Astrocyte (in vitro differentiated cells and primary cell): ENCODE data around the gene ANKRD44. TPM values are rescaled to one million over a fixed set of nuclear protein-coding genes. Genes with fewer than 3 reads are reported as not detected.

Experiments used
- DNase-seq: peaks from one replicate; pipeline ENCODE4 v3.0.0-alpha.2; 2010; ENCODE audit warnings: low read depth
- FAIRE-seq: peaks from 2 replicates; lab custom pipeline; 2011; peaks lifted over from hg19 to GRCh38; lab: Jason Lieb, UNC
- H2AFZ ChIP-seq: 2 replicates; pipeline ENCODE4 v1.6.0; 2012; ENCODE audit warnings: low read depth, low read length, inconsistent platforms
- H3K27ac ChIP-seq: 2 replicates; pipeline ENCODE4 v1.5.1; 2011; ENCODE audit warnings: low read depth, low read length, inconsistent platforms
- H3K27me3 ChIP-seq: 2 replicates; pipeline ENCODE4 v1.6.0; 2011; ENCODE audit warnings: low read length, inconsistent platforms; ENCODE audit not compliant: insufficient read depth
- H3K36me3 ChIP-seq: 2 replicates; pipeline ENCODE4 v1.5.1; 2011; ENCODE audit warnings: low read length, inconsistent platforms; ENCODE audit not compliant: insufficient read depth
- H3K4me1 ChIP-seq: 2 replicates; pipeline ENCODE4 v1.5.1; 2011; ENCODE audit warnings: low read length, inconsistent platforms; ENCODE audit not compliant: insufficient read depth
- H3K4me2 ChIP-seq: 2 replicates; pipeline ENCODE4 v1.6.0; 2012; ENCODE audit warnings: low read length, inconsistent platforms
- H3K4me3 ChIP-seq: 2 replicates; pipeline ENCODE4 v1.5.1; 2011; ENCODE audit warnings: low read depth, mild to moderate bottlenecking, low read length, inconsistent platforms; ENCODE audit not compliant: insufficient read depth
- H3K79me2 ChIP-seq: 2 replicates; pipeline ENCODE4 v1.6.0; 2012; ENCODE audit warnings: mild to moderate bottlenecking, low read length, inconsistent platforms; ENCODE audit not compliant: insufficient read depth
- H3K9ac ChIP-seq: 2 replicates; pipeline ENCODE4 v1.6.0; 2012; ENCODE audit warnings: mild to moderate bottlenecking, low read length, inconsistent platforms
- H3K9me3 ChIP-seq: 2 replicates; pipeline ENCODE4 v1.5.1; 2012; ENCODE audit warnings: low read depth, mild to moderate bottlenecking, low read length, inconsistent platforms; ENCODE audit not compliant: insufficient read depth
- H4K20me1 ChIP-seq: 2 replicates; pipeline ENCODE4 v1.6.0; 2012; ENCODE audit warnings: low read length, inconsistent platforms; ENCODE audit not compliant: insufficient read depth
- H3K27ac Mint-ChIP-seq: one replicate; pipeline ENCODE4 v1.8.0; 2021; ENCODE audit warnings: mild to moderate bottlenecking, mixed read lengths; ENCODE audit not compliant: unreplicated experiment
- H3K27me3 Mint-ChIP-seq: one replicate; pipeline ENCODE4 v1.8.0; 2021; ENCODE audit warnings: low read depth, mixed read lengths; ENCODE audit not compliant: unreplicated experiment
- H3K36me3 Mint-ChIP-seq: one replicate; pipeline ENCODE4 v1.8.0; 2021; ENCODE audit warnings: low read depth, mixed read lengths; ENCODE audit not compliant: unreplicated experiment
- H3K4me1 Mint-ChIP-seq: one replicate; pipeline ENCODE4 v1.8.0; 2021; ENCODE audit warnings: low read depth, mixed read lengths; ENCODE audit not compliant: unreplicated experiment
- H3K4me3 Mint-ChIP-seq: one replicate; pipeline ENCODE4 v1.8.0; 2021; ENCODE audit warnings: mild to moderate bottlenecking, moderate library complexity, mixed read lengths; ENCODE audit not compliant: unreplicated experiment
- H3K9me3 Mint-ChIP-seq: one replicate; pipeline ENCODE4 v1.8.0; 2021; ENCODE audit warnings: mild to moderate bottlenecking, mixed read lengths; ENCODE audit not compliant: unreplicated experiment
- CTCF ChIP-seq: IDR thresholded peaks from 2 replicates; pipeline ENCODE4 v1.5.1; 2011; ENCODE audit warnings: low read depth, mild to moderate bottlenecking, inconsistent platforms, low read length, moderate library complexity; ENCODE audit not compliant: insufficient read depth
- EZH2 ChIP-seq: IDR thresholded peaks from 2 replicates; pipeline ENCODE4 v1.6.1; 2012; ENCODE audit warnings: mild to moderate bottlenecking, low read length, inconsistent platforms; ENCODE audit not compliant: insufficient read depth
- total RNA-seq: library from RNA; stranded (reverse); gene quantifications from 2 replicates; pipeline ENCODE4 v1.2.1, GENCODE V29; 2021

Gene ANKRD44
- total RNA-seq, 1 donor from 2014 or later = 7.2 TPM

GRCh38 chr2:197182668-197183067 lies 127.9 kb downstream of the ANKRD44 start:
- no peaks in the 10 kb centered on the region for H3K27me3 Mint-ChIP-seq
- Histone ChIP-seq H3K27ac (no peak overlapping the region), H3K9me3 (no peaks in the 10 kb centered on the region), H3K4me2 (no peak overlapping the region), H3K9ac (no peak overlapping the region), H3K79me2 (no peaks in the 10 kb centered on the region), H2AFZ (no peak overlapping the region), H3K4me1 (peaks cover 35% of the 10 kb centered on the region), H4K20me1 (no peaks in the 10 kb centered on the region), H3K27me3 (no peaks in the 10 kb centered on the region), H3K36me3 (no peaks in the 10 kb centered on the region), H3K4me3 (no peak overlapping the region)
- TF ChIP-seq EZH2 (no peak), CTCF (no peak)
- H3K4me1 Mint-ChIP-seq = peaks cover 10% of the 10 kb centered on the region
- no peak overlapping the region for H3K27ac Mint-ChIP-seq
- H3K9me3 Mint-ChIP-seq = peaks cover 4% of the 10 kb centered on the region
- no peak overlapping the region for H3K4me3 Mint-ChIP-seq
- DNase-seq (peak; percentile 29), FAIRE-seq (no peak)
- no peaks in the 10 kb centered on the region for H3K36me3 Mint-ChIP-seq

- Histone ChIP-seq H3K4me3 (no peak overlapping the region), H3K4me1 (peaks cover 35% of the 10 kb centered on the region), H3K36me3 (no peaks in the 10 kb centered on the region), H4K20me1 (no peaks in the 10 kb centered on the region), H3K79me2 (no peaks in the 10 kb centered on the region), H3K27ac (no peak overlapping the region), H3K9me3 (no peaks in the 10 kb centered on the region), H3K9ac (no peak overlapping the region), H2AFZ (no peak overlapping the region), H3K27me3 (no peaks in the 10 kb centered on the region), H3K4me2 (peak overlapping the region; percentile 6)
- Mint-ChIP-seq H3K27me3 (no peaks in the 10 kb centered on the region), H3K36me3 (no peaks in the 10 kb centered on the region), H3K9me3 (peaks cover 4% of the 10 kb centered on the region), H3K4me3 (no peak overlapping the region), H3K27ac (no peak overlapping the region), H3K4me1 (peaks cover 10% of the 10 kb centered on the region)
- DNase-seq (peak; percentile 88), FAIRE-seq (peak; percentile 29)
- TF ChIP-seq CTCF (no peak), EZH2 (no peak)
These were observed 129.1 kb downstream of the ANKRD44 start for GRCh38 chr2:197181491-197181890.

GRCh38 chr2:197179744-197180498 lies 130.7 kb downstream of the ANKRD44 start:
- no peaks in the 10 kb centered on the region for H3K9me3 ChIP-seq
- no peaks in the 10 kb centered on the region for H3K27me3 ChIP-seq
- peaks cover 4% of the 10 kb centered on the region for H3K9me3 Mint-ChIP-seq
- no peak overlapping the region for H3K27ac Mint-ChIP-seq
- DNase-seq (peak; percentile 95), FAIRE-seq (no peak)
- H4K20me1 ChIP-seq = no peaks in the 10 kb centered on the region
- H3K4me3 ChIP-seq = no peak overlapping the region
- peak overlapping the region; percentile 34 for H3K9ac ChIP-seq
- H3K4me1 ChIP-seq = peaks cover 32% of the 10 kb centered on the region
- TF ChIP-seq EZH2 (no peak), CTCF (no peak)
- no peak overlapping the region for H3K4me3 Mint-ChIP-seq
- H3K4me1 Mint-ChIP-seq = peaks cover 8% of the 10 kb centered on the region
- peak overlapping the region; percentile 55 for H3K4me2 ChIP-seq
- H3K36me3 Mint-ChIP-seq = no peaks in the 10 kb centered on the region
- H3K27me3 Mint-ChIP-seq = no peaks in the 10 kb centered on the region
- no peaks in the 10 kb centered on the region for H3K36me3 ChIP-seq
- no peak overlapping the region for H2AFZ ChIP-seq
- no peaks in the 10 kb centered on the region for H3K79me2 ChIP-seq
- H3K27ac ChIP-seq = peak overlapping the region; percentile 64
